Measurements from ENCODE around the gene CAPN3.
"Not testable (repeated sequence)": the region's sequence is repeated elsewhere in the genome, so short reads cannot be mapped to it uniquely, and the experiment has no call there.

The CAPN3 gene

GRCh38 chr15:42359249-42359648 is at the start of gene CAPN3:
TSS of gene CAPN3 (plus strand) at chr15:42359501. CDS start at chr15:42359806, 305 bp downstream.
- no peak for DNase-seq

GRCh38 chr15:42313463-42313862 is 45.8 kb upstream of the CAPN3 start:
- DNase-seq: no peak

GRCh38 chr15:42314818-42315217 is 44.5 kb upstream of the CAPN3 start:
- no peak for DNase-seq

- DNase-seq: no peak
These were observed 43.8 kb upstream of the CAPN3 start for GRCh38 chr15:42315521-42315920.

GRCh38 chr15:42316282-42316805 is 43.0 kb upstream of the CAPN3 start:
- DNase-seq: not testable (repeated sequence)

GRCh38 chr15:42319206-42319605 is 40.1 kb upstream of the CAPN3 start:
- no peak for DNase-seq

GRCh38 chr15:42324308-42324707 is 35.0 kb upstream of the CAPN3 start:
- DNase-seq: no peak

GRCh38 chr15:42329161-42329560 is 30.1 kb upstream of the CAPN3 start:
- no peak for DNase-seq

- no peak for DNase-seq
These were observed 29.3 kb upstream of the CAPN3 start for GRCh38 chr15:42329992-42330391.

- DNase-seq: no peak
These were observed 28.1 kb upstream of the CAPN3 start for GRCh38 chr15:42331235-42331634.

GRCh38 chr15:42332331-42332730 is 27.0 kb upstream of the CAPN3 start:
- DNase-seq: no peak

GRCh38 chr15:42335074-42335473 is 24.2 kb upstream of the CAPN3 start:
- no peak for DNase-seq

GRCh38 chr15:42336650-42337049 is 22.7 kb upstream of the CAPN3 start:
- DNase-seq: not testable (repeated sequence)

GRCh38 chr15:42337104-42337503 is 22.2 kb upstream of the CAPN3 start:
- DNase-seq: not testable (repeated sequence)

- DNase-seq: no peak
These were observed 20.8 kb upstream of the CAPN3 start for GRCh38 chr15:42338500-42338899.

- DNase-seq: no peak
These were observed 15.6 kb upstream of the CAPN3 start for GRCh38 chr15:42343596-42344232.

- DNase-seq: no peak
These were observed 14.5 kb upstream of the CAPN3 start for GRCh38 chr15:42344763-42345162.

- DNase-seq: no peak
These were observed 13.8 kb upstream of the CAPN3 start for GRCh38 chr15:42345504-42345903.

GRCh38 chr15:42348083-42348482 is 11.2 kb upstream of the CAPN3 start:
- no peak for DNase-seq

- DNase-seq: no peak
These were observed 10.1 kb upstream of the CAPN3 start for GRCh38 chr15:42349186-42349585.

- DNase-seq: no peak
These were observed 6.9 kb upstream of the CAPN3 start for GRCh38 chr15:42352401-42352800.

GRCh38 chr15:42353061-42353460 is 6.2 kb upstream of the CAPN3 start:
- no peak for DNase-seq

GRCh38 chr15:42354824-42355223 is 4.5 kb upstream of the CAPN3 start:
- DNase-seq: no peak

- no peak for DNase-seq
These were observed 4.0 kb upstream of the CAPN3 start for GRCh38 chr15:42355291-42355690.

GRCh38 chr15:42356851-42357250 is 2.5 kb upstream of the CAPN3 start:
- no peak for DNase-seq

All from stimulated activated CD4-positive, alpha-beta T cell treated with anti-CD3 and anti-CD28 coated beads, Interleukin-4, amount 100 ng/mL, for 24 hours (primary cell).